ENCODE data around the gene BSND.

- TF ChIP-seq, protein P1, sequence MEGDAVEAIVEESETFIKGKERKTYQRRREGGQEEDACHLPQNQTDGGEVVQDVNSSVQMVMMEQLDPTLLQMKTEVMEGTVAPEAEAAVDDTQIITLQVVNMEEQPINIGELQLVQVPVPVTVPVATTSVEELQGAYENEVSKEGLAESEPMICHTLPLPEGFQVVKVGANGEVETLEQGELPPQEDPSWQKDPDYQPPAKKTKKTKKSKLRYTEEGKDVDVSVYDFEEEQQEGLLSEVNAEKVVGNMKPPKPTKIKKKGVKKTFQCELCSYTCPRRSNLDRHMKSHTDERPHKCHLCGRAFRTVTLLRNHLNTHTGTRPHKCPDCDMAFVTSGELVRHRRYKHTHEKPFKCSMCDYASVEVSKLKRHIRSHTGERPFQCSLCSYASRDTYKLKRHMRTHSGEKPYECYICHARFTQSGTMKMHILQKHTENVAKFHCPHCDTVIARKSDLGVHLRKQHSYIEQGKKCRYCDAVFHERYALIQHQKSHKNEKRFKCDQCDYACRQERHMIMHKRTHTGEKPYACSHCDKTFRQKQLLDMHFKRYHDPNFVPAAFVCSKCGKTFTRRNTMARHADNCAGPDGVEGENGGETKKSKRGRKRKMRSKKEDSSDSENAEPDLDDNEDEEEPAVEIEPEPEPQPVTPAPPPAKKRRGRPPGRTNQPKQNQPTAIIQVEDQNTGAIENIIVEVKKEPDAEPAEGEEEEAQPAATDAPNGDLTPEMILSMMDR (IDR thresholded peaks at IDR 0.05) = no peak
- no peak for TF ChIP-seq POLR2A (IDR thresholded peaks at IDR 0.05)
These were observed 27.8 kb upstream of the BSND start for GRCh38 chr1:54970901-54971300.
